ENCODE data around the gene SLC30A4. TPM values are rescaled to one million over a fixed set of nuclear protein-coding genes. Genes with fewer than 3 reads are reported as not detected.

Gene SLC30A4
- total RNA-seq, 4 donors from 2014 or later = 9.4 to 14.0 (median 11.6) TPM

GRCh38 chr15:45529613-45530012 is 7.1 kb upstream of the SLC30A4 start:
- no peaks in the 10 kb centered on the region for H3K4me1 ChIP-seq
- H3K27ac ChIP-seq (replicated peaks in 1 of 4) = no peak overlapping the region
- H3K4me3 ChIP-seq = no peak overlapping the region
- 75% methylated on average over 3 of the region's 3 CpGs for WGBS
- no peaks in the 10 kb centered on the region for H3K9me3 ChIP-seq
- no peaks in the 10 kb centered on the region for H3K36me3 ChIP-seq
- H3K27me3 ChIP-seq = no peaks in the 10 kb centered on the region
- no peak for DNase-seq (ENCODE audit: extremely low spot score)
- intact Hi-C loops (cut with DNase I) = no loop called here
- TF ChIP-seq POLR2A (IDR thresholded peaks at IDR 0.05; ENCODE audit: low read depth) = no peak
- no peak for TF ChIP-seq POLR2AphosphoS5 (IDR thresholded peaks at IDR 0.05)
- TF ChIP-seq EP300 (IDR thresholded peaks at IDR 0.05) = no peak
- TF ChIP-seq CTCF (IDR thresholded peaks at IDR 0.05) = no peak

- intact Hi-C loops (cut with DNase I) = no loop called here
- Histone ChIP-seq H3K36me3 (no peaks in the 10 kb centered on the region), H3K27me3 (no peaks in the 10 kb centered on the region), H3K4me3 (no peak overlapping the region), H3K4me1 (peaks cover 0 to 7% (median 6%) of the 10 kb centered on the region in 4 donors), H3K9me3 (no peaks in the 10 kb centered on the region), H3K27ac (replicated peaks in 1 of 4) (no peak overlapping the region)
- WGBS = 92% methylated on average over 8 of the region's 8 CpGs
- DNase-seq (ENCODE audit: extremely low spot score) = no peak
- TF ChIP-seq EP300 (IDR thresholded peaks at IDR 0.05) (no peak), POLR2AphosphoS5 (IDR thresholded peaks at IDR 0.05) (no peak), CTCF (IDR thresholded peaks at IDR 0.05) (no peak), POLR2A (IDR thresholded peaks at IDR 0.05; ENCODE audit: low read depth) (no peak)
These were observed 4.5 kb upstream of the SLC30A4 start for GRCh38 chr15:45527086-45527485.

GRCh38 chr15:45523166-45523460 is 558 bp upstream of the SLC30A4 start:
- intact Hi-C loops (cut with DNase I) = loop anchor here (2.0 to 5.0 kb wide), 2 partner anchors 64 to 89 kb away; partner anchors contain the start of gene BLOC1S6
- H3K9me3 ChIP-seq = no peaks in the 10 kb centered on the region
- peaks cover 13 to 41% (median 38%) of the 10 kb centered on the region in 4 donors for H3K4me1 ChIP-seq
- H3K27ac ChIP-seq (replicated peaks in 1 of 4) = peak overlapping the region; percentile 90 to 94 (median 92)
- WGBS = 22% methylated on average over 7 of the region's 7 CpGs
- TF ChIP-seq POLR2A (IDR thresholded peaks at IDR 0.05; ENCODE audit: low read depth) = no peak
- no peak for TF ChIP-seq CTCF (IDR thresholded peaks at IDR 0.05)
- TF ChIP-seq EP300 (IDR thresholded peaks at IDR 0.05) = no peak
- no peak for TF ChIP-seq POLR2AphosphoS5 (IDR thresholded peaks at IDR 0.05)
- no peaks in the 10 kb centered on the region for H3K36me3 ChIP-seq
- no peaks in the 10 kb centered on the region for H3K27me3 ChIP-seq
- H3K4me3 ChIP-seq = peak overlapping the region; percentile 72 to 96 (median 88)
- no peak for DNase-seq (ENCODE audit: extremely low spot score)

DNA sequence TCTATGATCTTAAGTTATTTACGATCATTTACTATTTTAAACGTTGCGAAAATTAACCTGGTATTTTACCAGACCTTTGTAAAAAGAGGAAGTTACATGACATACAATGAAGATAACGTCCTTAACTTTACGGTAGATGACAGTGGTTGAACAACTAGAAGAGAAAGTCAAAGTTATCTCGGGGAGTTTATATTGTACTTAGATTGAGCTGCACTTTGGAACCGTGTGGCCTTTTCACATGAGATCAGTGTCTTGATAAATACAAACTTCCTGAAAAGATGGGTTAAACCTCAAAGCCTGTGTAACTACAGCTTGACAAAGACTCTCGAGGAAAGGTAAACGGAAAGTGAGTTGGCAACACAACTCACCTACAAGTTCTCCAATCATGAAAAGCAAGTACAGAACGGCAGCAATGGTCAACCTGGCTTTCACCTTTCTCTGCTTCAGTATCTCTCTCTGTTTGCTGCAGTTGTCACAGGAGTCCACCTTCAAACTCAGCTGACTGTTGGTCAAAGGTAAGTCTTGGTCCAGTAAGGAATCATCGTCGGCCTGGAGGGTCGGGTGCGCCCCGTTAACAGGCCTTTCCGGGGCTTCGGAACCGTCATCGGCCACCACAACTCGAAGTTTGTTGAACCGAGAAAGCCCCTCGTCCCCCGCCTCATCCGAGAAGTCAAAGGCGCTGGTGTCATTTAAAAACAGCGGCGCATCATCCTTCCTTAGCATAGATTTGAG is 793 bp downstream of the SLC30A4 start:
- Histone ChIP-seq H3K4me1 (peaks cover 13 to 46% (median 40%) of the 10 kb centered on the region in 4 donors), H3K27me3 (no peaks in the 10 kb centered on the region), H3K36me3 (peaks cover 0 to under 1% (median under 1%) of the 10 kb centered on the region in 4 donors), H3K9me3 (no peaks in the 10 kb centered on the region), H3K4me3 (peak overlapping the region; percentile 72 to 96 (median 88)), H3K27ac (replicated peaks in 1 of 4) (peak overlapping the region; percentile 90 to 94 (median 92))
- intact Hi-C loops (cut with DNase I) = loop anchor here (2.0 to 5.0 kb wide), 2 partner anchors 65 to 91 kb away; partner anchors contain the start of gene BLOC1S6
- TF ChIP-seq CTCF (IDR thresholded peaks at IDR 0.05) = no peak
- TF ChIP-seq POLR2AphosphoS5 (IDR thresholded peaks at IDR 0.05) = no peak
- no peak for TF ChIP-seq EP300 (IDR thresholded peaks at IDR 0.05)
- TF ChIP-seq POLR2A (IDR thresholded peaks at IDR 0.05; ENCODE audit: low read depth) = no peak
- no peak for DNase-seq (ENCODE audit: extremely low spot score)
- 12% methylated on average over 13 of the region's 27 CpGs for WGBS

Measured in esophagus muscularis mucosa (tissue), 4 donors.